Esophagus muscularis mucosa (tissue), 4 donors: ENCODE results near the gene SDF4. TPM values are rescaled to one million over a fixed set of nuclear protein-coding genes. Genes with fewer than 3 reads are reported as not detected.

Experiments
- DNase-seq: peaks from one replicate; pipeline ENCODE4 v3.0.0-alpha.2; 2017; ENCODE audit errors: extremely low spot score
- H3K27ac ChIP-seq, 4 donors: fragments of 200-600 bp; sonication (generic); replicated peaks in 1 of 4; 1 replicate in 3 of 4; 2 replicates in 1 of 4; pipeline ENCODE4 v1.5.1; 2016 to 2019; ENCODE audit warnings: mild to moderate bottlenecking in 1 of 4
- H3K27me3 ChIP-seq, 4 donors: fragments of 200-600 bp; sonication (generic); one replicate each; pipeline versions ENCODE4 v1.5.1 to v1.6.0; 2016 to 2019
- H3K36me3 ChIP-seq, 4 donors: fragments of 200-600 bp; sonication (generic); one replicate each; pipeline ENCODE4 v1.5.1; 2016 to 2019
- H3K4me1 ChIP-seq, 4 donors: fragments of 200-600 bp; sonication (generic); one replicate each; pipeline ENCODE4 v1.5.1; 2016 to 2019
- H3K4me3 ChIP-seq, 4 donors: fragments of 200-600 bp; sonication (generic); 1 replicate in 2 of 4; 2 replicates in 2 of 4; pipeline ENCODE4 v1.5.1; 2016 to 2019; ENCODE audit warnings: mild to moderate bottlenecking in 4 of 4, moderate library complexity in 1 of 4
- H3K9me3 ChIP-seq, 4 donors: fragments of 200-600 bp; sonication (generic); 1 replicate in 3 of 4; 2 replicates in 1 of 4; pipeline ENCODE4 v1.5.1; 2016 to 2019
- EP300 ChIP-seq: sonication (generic); formaldehyde crosslinking; IDR thresholded peaks from one replicate; pipeline ENCODE4 v1.6.1; 2017; ENCODE audit warnings: antibody characterized with exemption
- POLR2A ChIP-seq: fragments of 450-650 bp; IDR thresholded peaks from one replicate; pipeline ENCODE4 v1.6.1; 2017; ENCODE audit warnings: antibody characterized with exemption, moderate library complexity, mild to moderate bottlenecking, low read depth
- POLR2AphosphoS5 ChIP-seq, 2 donors: sonication (generic); formaldehyde crosslinking; IDR thresholded peaks; one replicate each; pipeline ENCODE4 v1.6.1; 2017; ENCODE audit warnings: antibody characterized with exemption in 2 of 2
- WGBS: methylation state at CpG from one replicate; pipeline ENCODE4 v1.1.5; 2018; 5-methylcytosine and 5-hydroxymethylcytosine counted together
- intact Hi-C: fragments of 100-400 bp; cut with DNase I; formaldehyde crosslinking; loops from one replicate; pipeline ENCODE4 v1.15.1; 2023
- small RNA-seq, 3 donors: library from RNA; depleted of rRNA; stranded (forward); fragments of <200 nt; gene quantifications; one replicate each; pipeline ENCODE3, GENCODE V24; 2016
- total RNA-seq, 4 donors: library from RNA; depleted of rRNA; stranded (reverse); fragments of >200 nt; gene quantifications; one replicate each; pipeline versions ENCODE4 v1.1.0 to v1.2.1, GENCODE V29; 2016
- TF ChIP-seq, protein P1 (sequence below), 3 experiments: fragments of 200-600 bp in 2 of 3; fragments of 450-650 bp in 1 of 3; sonication (generic) in 2 of 3; IDR thresholded peaks; one replicate each; pipeline ENCODE4 v1.5.1; 2017 to 2019; ENCODE audit warnings: antibody characterized with exemption in 3 of 3, mild to moderate bottlenecking in 2 of 3, moderate library complexity in 1 of 3

The SDF4 gene
- total RNA-seq, 4 donors from 2014 or later = 88.5 to 125 (median 107) TPM

DNA sequence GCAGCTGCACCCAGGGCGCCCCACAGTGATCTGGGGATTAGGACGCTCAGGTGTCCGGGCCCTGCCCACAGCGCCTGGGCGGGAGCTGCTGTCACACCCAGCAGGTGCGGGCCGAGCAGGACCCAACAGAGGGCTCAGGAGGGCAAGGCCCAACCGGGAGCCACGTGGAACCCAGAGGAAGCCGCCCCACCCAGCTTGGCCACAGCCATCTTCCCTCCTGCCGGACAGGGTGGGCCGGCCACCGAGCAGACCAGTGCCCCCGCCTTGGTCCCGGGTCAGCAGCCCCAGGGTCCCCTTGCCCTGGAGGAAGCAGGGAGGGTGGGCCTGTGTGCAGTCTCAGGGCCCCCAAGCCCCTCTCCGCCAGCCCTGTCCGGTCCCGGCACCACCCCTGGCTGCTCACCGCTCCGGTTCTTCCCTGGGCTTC, 64.4 kb downstream of the SDF4 start:
- intact Hi-C loops = no loop called here
- no peak for TF ChIP-seq EP300
- TF ChIP-seq POLR2AphosphoS5 (IDR thresholded peaks at IDR 0.05) = no peak
- TF ChIP-seq POLR2A = no peak
- TF ChIP-seq, protein P1, sequence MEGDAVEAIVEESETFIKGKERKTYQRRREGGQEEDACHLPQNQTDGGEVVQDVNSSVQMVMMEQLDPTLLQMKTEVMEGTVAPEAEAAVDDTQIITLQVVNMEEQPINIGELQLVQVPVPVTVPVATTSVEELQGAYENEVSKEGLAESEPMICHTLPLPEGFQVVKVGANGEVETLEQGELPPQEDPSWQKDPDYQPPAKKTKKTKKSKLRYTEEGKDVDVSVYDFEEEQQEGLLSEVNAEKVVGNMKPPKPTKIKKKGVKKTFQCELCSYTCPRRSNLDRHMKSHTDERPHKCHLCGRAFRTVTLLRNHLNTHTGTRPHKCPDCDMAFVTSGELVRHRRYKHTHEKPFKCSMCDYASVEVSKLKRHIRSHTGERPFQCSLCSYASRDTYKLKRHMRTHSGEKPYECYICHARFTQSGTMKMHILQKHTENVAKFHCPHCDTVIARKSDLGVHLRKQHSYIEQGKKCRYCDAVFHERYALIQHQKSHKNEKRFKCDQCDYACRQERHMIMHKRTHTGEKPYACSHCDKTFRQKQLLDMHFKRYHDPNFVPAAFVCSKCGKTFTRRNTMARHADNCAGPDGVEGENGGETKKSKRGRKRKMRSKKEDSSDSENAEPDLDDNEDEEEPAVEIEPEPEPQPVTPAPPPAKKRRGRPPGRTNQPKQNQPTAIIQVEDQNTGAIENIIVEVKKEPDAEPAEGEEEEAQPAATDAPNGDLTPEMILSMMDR (IDR thresholded peaks at IDR 0.05) = no peak
- no peak for DNase-seq
- H3K9me3 ChIP-seq = no peaks in the 10 kb centered on the region
- H3K27ac ChIP-seq = no peak overlapping the region
- no peak overlapping the region for H3K4me3 ChIP-seq
- WGBS = 71% methylated on average over 10 of the region's 20 CpGs
- H3K27me3 ChIP-seq = peaks cover 0 to 100% (median 26%) of the 10 kb centered on the region in 4 donors
- peaks cover 0 to 6% (median 0%) of the 10 kb centered on the region in 4 donors for H3K4me1 ChIP-seq
- no peaks in the 10 kb centered on the region for H3K36me3 ChIP-seq

Small RNA genes lying within 50 kb of the gene (small RNA-seq; reads per million reads assigned to genes)
- 0.17 to 0.19 (median 0.17) reads per million in 3 donors for gene MIR200A
- gene MIR200B = 0.25 to 1.9 (median 1.2) reads per million in 3 donors
- 0 to 0.19 (median 0) reads per million in 3 donors for gene MIR429

Other genes with a start within 250 kb of the SDF4 start
- gene PERM1, start 249.9 kb downstream of the SDF4 start, total RNA-seq = under 1 TPM; 0.11 to 0.50 (median 0.30) TPM
- 10 to 100 TPM; 37.8 to 90.4 (median 65.0) TPM for gene HES4, start 231.9 kb downstream of the SDF4 start, total RNA-seq
- 10 to 100 TPM; 39.4 to 74.9 (median 41.1) TPM for gene ISG15, start 218.5 kb downstream of the SDF4 start, total RNA-seq
- 10 to 100 TPM; 17.0 to 31.6 (median 22.6) TPM for gene AGRN, start 211.9 kb downstream of the SDF4 start, total RNA-seq
- not detected for gene RNF223, start 157.7 kb downstream of the SDF4 start, total RNA-seq
- gene C1orf159, start 115.9 kb downstream of the SDF4 start, total RNA-seq = 10 to 100 TPM in 1 of 4 donors, 1 to 10 TPM in 3; 4.2 to 11.9 (median 8.5) TPM
- under 1 TPM in 1 of 4 donors, not detected in 3; 0.17 TPM for gene TTLL10, start 58.1 kb downstream of the SDF4 start, total RNA-seq
- gene TNFRSF18, start 25.4 kb downstream of the SDF4 start, total RNA-seq = under 1 TPM in 2 of 4 donors, not detected in 2; 0.29 to 0.66 TPM
- gene TNFRSF4, start 17.8 kb downstream of the SDF4 start, total RNA-seq = 1 to 10 TPM in 2 of 4 donors, under 1 TPM in 2; 0.50 to 2.1 (median 0.93) TPM
- 10 to 100 TPM; 10.4 to 24.6 (median 21.0) TPM for gene B3GALT6, start 236 bp upstream of the SDF4 start, total RNA-seq
- under 1 TPM in 2 of 4 donors, not detected in 2; 0.33 to 0.52 TPM for gene C1QTNF12, start 14.7 kb upstream of the SDF4 start, total RNA-seq
- 10 to 100 TPM; 34.9 to 61.4 (median 49.5) TPM for gene UBE2J2, start 41.9 kb upstream of the SDF4 start, total RNA-seq
- gene SCNN1D, start 48.4 kb upstream of the SDF4 start, total RNA-seq = 1 to 10 TPM in 3 of 4 donors, under 1 TPM in 1; 0.83 to 4.1 (median 1.9) TPM
- gene ACAP3, start 75.9 kb upstream of the SDF4 start, total RNA-seq = 10 to 100 TPM; 34.8 to 63.2 (median 47.4) TPM
- gene PUSL1, start 76.6 kb upstream of the SDF4 start, total RNA-seq = 10 to 100 TPM; 10.3 to 24.7 (median 21.7) TPM
- gene INTS11, start 92.7 kb upstream of the SDF4 start, total RNA-seq = 100 to 1,000 TPM in 1 of 4 donors, 10 to 100 TPM in 3; 75.9 to 121 (median 87.8) TPM
- gene CPTP, start 92.8 kb upstream of the SDF4 start, total RNA-seq = 10 to 100 TPM; 15.4 to 44.9 (median 31.5) TPM
- under 1 TPM in 2 of 4 donors, not detected in 2; 0.17 to 0.32 TPM for gene TAS1R3, start 99.3 kb upstream of the SDF4 start, total RNA-seq
- 100 to 1,000 TPM in 2 of 4 donors, 10 to 100 TPM in 2; 66.9 to 141 (median 114) TPM for gene DVL1, start 117.4 kb upstream of the SDF4 start, total RNA-seq
- 100 to 1,000 TPM in 2 of 4 donors, 10 to 100 TPM in 2; 68.5 to 129 (median 87.2) TPM for gene MXRA8, start 126.6 kb upstream of the SDF4 start, total RNA-seq
- 100 to 1,000 TPM in 3 of 4 donors, 10 to 100 TPM in 1; 98.4 to 152 (median 117) TPM for gene AURKAIP1, start 143.2 kb upstream of the SDF4 start, total RNA-seq
- 100 to 1,000 TPM in 2 of 4 donors, 10 to 100 TPM in 2; 73.4 to 136 (median 108) TPM for gene CCNL2, start 167.3 kb upstream of the SDF4 start, total RNA-seq
- 100 to 1,000 TPM; 144 to 175 (median 155) TPM for gene MRPL20, start 175.3 kb upstream of the SDF4 start, total RNA-seq
- 10 to 100 TPM in 2 of 4 donors, 1 to 10 TPM in 2; 8.1 to 19.2 (median 9.8) TPM for gene ANKRD65, start 189.3 kb upstream of the SDF4 start, total RNA-seq
- 100 to 1,000 TPM in 2 of 4 donors, 10 to 100 TPM in 2; 99.7 to 168 (median 116) TPM for gene VWA1, start 203.7 kb upstream of the SDF4 start, total RNA-seq
- gene ATAD3C, start 217.7 kb upstream of the SDF4 start, total RNA-seq = 1 to 10 TPM in 1 of 4 donors, under 1 TPM in 3; 0.32 to 2.4 (median 0.58) TPM
- 10 to 100 TPM in 2 of 4 donors, 1 to 10 TPM in 2; 9.7 to 14.9 (median 10.0) TPM for gene ATAD3B, start 239.8 kb upstream of the SDF4 start, total RNA-seq